Sigmoid colon (tissue), 4 donors: ENCODE results near the gene FAM236D.
"Not testable (repeated sequence)": the region's sequence is repeated elsewhere in the genome, so short reads cannot be mapped to it uniquely, and the experiment has no call there.

Experiments
- CTCF ChIP-seq, 4 experiments: fragments of 450-650 bp in 3 of 4; fragments of 200-600 bp in 1 of 4; IDR thresholded peaks; one replicate each; pipeline ENCODE4 v1.5.1; 2016 to 2019; ENCODE audit warnings: antibody characterized with exemption in 4 of 4, mild to moderate bottlenecking in 3 of 4, moderate library complexity in 2 of 4
- EP300 ChIP-seq, 4 donors: sonication (generic); formaldehyde crosslinking; IDR thresholded peaks; one replicate each; pipeline ENCODE4 v1.6.1; 2017; ENCODE audit warnings: antibody characterized with exemption in 4 of 4
- POLR2A ChIP-seq, 2 donors: fragments of 450-650 bp; IDR thresholded peaks; one replicate each; pipeline ENCODE4 v1.6.1; 2016; ENCODE audit warnings: antibody characterized with exemption in 2 of 2, mild to moderate bottlenecking in 2 of 2, moderate library complexity in 2 of 2
- POLR2AphosphoS5 ChIP-seq, 4 donors: sonication (generic); formaldehyde crosslinking; IDR thresholded peaks; one replicate each; pipeline ENCODE4 v1.6.1; 2017; ENCODE audit warnings: antibody characterized with exemption in 4 of 4

GRCh38 chrX:72777467-72777790 is 30.6 kb downstream of the FAM236D start:
- TF ChIP-seq POLR2A, CTCF, EP300, POLR2AphosphoS5 (IDR thresholded peaks at IDR 0.05): not testable (repeated sequence)
